Prostate gland (tissue), 2 donors: ENCODE data around the gene CDV3.

Experiments
- POLR2A ChIP-seq: fragments of 450-650 bp; IDR thresholded peaks from one replicate; pipeline ENCODE4 v1.6.1; 2016; ENCODE audit warnings: antibody characterized with exemption, mild to moderate bottlenecking
- TF ChIP-seq, protein P1 (sequence below), 4 experiments: fragments of 200-600 bp in 2 of 4; fragments of 450-650 bp in 2 of 4; sonication (generic) in 2 of 4; IDR thresholded peaks; 1 replicate in 3 of 4; 2 replicates in 1 of 4; pipeline ENCODE4 v1.5.1; 2016 to 2019; ENCODE audit warnings: antibody characterized with exemption in 4 of 4, mild to moderate bottlenecking in 2 of 4, moderate library complexity in 2 of 4

DNA sequence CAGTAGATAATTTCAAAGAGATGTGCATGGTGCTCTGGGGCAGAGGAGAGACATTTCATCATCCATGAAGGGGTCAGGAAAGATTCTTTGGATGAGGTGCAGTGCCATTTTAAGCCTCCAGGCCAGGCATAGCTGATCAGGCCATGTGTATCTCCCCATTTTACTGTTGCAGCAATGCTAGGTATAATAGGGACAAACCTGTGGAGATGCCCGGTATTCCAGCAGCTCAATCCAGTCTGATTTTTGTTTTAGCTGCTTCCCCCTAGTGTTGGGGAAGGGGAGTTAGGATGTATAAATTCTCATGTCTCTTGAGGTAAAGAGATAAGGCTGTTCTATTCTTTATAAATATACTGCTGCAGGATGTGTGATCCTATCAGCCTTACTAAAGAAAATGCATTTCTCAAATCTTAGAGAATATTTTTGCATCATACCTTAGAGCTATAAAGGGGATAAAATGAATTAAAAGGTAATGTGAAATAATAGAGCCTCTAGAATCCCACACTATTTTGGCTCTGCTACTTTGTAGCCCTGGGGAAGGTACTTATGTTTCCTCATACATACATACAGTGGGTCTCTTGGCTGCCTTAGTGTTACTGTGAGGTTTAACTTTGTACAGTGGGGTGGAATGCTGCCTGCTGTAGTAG is 5.2 kb downstream of the CDV3 start:
- TF ChIP-seq, protein P1, sequence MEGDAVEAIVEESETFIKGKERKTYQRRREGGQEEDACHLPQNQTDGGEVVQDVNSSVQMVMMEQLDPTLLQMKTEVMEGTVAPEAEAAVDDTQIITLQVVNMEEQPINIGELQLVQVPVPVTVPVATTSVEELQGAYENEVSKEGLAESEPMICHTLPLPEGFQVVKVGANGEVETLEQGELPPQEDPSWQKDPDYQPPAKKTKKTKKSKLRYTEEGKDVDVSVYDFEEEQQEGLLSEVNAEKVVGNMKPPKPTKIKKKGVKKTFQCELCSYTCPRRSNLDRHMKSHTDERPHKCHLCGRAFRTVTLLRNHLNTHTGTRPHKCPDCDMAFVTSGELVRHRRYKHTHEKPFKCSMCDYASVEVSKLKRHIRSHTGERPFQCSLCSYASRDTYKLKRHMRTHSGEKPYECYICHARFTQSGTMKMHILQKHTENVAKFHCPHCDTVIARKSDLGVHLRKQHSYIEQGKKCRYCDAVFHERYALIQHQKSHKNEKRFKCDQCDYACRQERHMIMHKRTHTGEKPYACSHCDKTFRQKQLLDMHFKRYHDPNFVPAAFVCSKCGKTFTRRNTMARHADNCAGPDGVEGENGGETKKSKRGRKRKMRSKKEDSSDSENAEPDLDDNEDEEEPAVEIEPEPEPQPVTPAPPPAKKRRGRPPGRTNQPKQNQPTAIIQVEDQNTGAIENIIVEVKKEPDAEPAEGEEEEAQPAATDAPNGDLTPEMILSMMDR (IDR thresholded peaks at IDR 0.05), result peak in 3 of 4 experiments; percentile 47 to 61 (median 59)
- TF ChIP-seq POLR2A, result no peak
